ENCODE results near the gene ADAMTS17. TPM values are rescaled to one million over a fixed set of nuclear protein-coding genes. Genes with fewer than 3 reads are reported as not detected.

ADAMTS17 gene
- total RNA-seq, 1 experiment from 2014 or later, result 1.8 TPM

DNA sequence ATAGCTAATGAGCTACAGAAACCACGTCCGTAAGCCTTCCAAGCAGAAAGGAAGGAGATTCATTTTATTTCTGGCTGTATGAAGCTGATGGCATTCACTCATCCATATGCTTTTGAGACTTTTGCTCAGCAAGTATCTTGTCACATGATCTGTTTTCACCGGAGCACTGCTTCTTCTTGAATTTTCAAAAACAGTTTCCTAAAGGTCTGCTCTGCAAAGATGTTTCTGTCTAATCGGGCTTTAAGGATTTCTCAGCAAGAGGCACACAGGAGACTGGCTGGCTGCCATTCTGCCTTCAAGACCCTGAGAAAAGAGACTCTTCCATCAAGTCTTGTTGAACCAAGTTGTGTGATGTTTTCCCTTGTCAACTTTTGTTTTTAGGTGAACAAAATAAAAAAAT is 319.0 kb downstream of the ADAMTS17 start:
- ATAC-seq (no peak), DNase-seq (ENCODE audit: low spot score) (no peak)
- no peak overlapping the region for H3K27ac Mint-ChIP-seq
- no peaks in the 10 kb centered on the region for H3K27me3 Mint-ChIP-seq (ENCODE audit: low read depth)
- H3K36me3 Mint-ChIP-seq, result peaks cover 14% of the 10 kb centered on the region
- peaks cover 21% of the 10 kb centered on the region for H3K9me3 Mint-ChIP-seq
- H3K4me1 Mint-ChIP-seq, result peaks cover 15% of the 10 kb centered on the region
- CTCF ChIA-PET, result no interaction called here
- POLR2A ChIA-PET, result no interaction called here
- no peak for TF ChIP-seq MXD4 (CRISPR knock-in tag; IDR thresholded peaks at IDR 0.05; ENCODE audit: borderline replicate concordance)
- TF ChIP-seq, protein P1, sequence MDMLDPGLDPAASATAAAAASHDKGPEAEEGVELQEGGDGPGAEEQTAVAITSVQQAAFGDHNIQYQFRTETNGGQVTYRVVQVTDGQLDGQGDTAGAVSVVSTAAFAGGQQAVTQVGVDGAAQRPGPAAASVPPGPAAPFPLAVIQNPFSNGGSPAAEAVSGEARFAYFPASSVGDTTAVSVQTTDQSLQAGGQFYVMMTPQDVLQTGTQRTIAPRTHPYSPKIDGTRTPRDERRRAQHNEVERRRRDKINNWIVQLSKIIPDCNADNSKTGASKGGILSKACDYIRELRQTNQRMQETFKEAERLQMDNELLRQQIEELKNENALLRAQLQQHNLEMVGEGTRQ (CRISPR knock-in tag; IDR thresholded peaks at IDR 0.05), result no peak
- TF ChIP-seq TCF7 (CRISPR knock-in tag; IDR thresholded peaks at IDR 0.05; ENCODE audit: low read depth), result no peak
- TF ChIP-seq, protein P2, sequence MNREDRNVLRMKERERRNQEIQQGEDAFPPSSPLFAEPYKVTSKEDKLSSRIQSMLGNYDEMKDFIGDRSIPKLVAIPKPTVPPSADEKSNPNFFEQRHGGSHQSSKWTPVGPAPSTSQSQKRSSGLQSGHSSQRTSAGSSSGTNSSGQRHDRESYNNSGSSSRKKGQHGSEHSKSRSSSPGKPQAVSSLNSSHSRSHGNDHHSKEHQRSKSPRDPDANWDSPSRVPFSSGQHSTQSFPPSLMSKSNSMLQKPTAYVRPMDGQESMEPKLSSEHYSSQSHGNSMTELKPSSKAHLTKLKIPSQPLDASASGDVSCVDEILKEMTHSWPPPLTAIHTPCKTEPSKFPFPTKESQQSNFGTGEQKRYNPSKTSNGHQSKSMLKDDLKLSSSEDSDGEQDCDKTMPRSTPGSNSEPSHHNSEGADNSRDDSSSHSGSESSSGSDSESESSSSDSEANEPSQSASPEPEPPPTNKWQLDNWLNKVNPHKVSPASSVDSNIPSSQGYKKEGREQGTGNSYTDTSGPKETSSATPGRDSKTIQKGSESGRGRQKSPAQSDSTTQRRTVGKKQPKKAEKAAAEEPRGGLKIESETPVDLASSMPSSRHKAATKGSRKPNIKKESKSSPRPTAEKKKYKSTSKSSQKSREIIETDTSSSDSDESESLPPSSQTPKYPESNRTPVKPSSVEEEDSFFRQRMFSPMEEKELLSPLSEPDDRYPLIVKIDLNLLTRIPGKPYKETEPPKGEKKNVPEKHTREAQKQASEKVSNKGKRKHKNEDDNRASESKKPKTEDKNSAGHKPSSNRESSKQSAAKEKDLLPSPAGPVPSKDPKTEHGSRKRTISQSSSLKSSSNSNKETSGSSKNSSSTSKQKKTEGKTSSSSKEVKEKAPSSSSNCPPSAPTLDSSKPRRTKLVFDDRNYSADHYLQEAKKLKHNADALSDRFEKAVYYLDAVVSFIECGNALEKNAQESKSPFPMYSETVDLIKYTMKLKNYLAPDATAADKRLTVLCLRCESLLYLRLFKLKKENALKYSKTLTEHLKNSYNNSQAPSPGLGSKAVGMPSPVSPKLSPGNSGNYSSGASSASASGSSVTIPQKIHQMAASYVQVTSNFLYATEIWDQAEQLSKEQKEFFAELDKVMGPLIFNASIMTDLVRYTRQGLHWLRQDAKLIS (CRISPR knock-in tag; IDR thresholded peaks at IDR 0.05; ENCODE audit: borderline replicate concordance), result no peak
- TF ChIP-seq ELF4 (CRISPR knock-in tag; IDR thresholded peaks at IDR 0.05; ENCODE audit: low read depth), result no peak
- no peak for TF ChIP-seq ZNF317 (CRISPR knock-in tag; IDR thresholded peaks at IDR 0.05; ENCODE audit: borderline replicate concordance, low read depth)
- no peak for TF ChIP-seq ZNF396 (CRISPR knock-in tag; IDR thresholded peaks at IDR 0.05; ENCODE audit: borderline replicate concordance)
- no peak for TF ChIP-seq TP53 (CRISPR knock-in tag; IDR thresholded peaks at IDR 0.05)
- no peak for TF ChIP-seq OVOL2 (CRISPR knock-in tag; IDR thresholded peaks at IDR 0.05; ENCODE audit: borderline replicate concordance)
- TF ChIP-seq ZNF416 (CRISPR knock-in tag; IDR thresholded peaks at IDR 0.05), result no peak
- no peak for TF ChIP-seq GRHL2 (CRISPR knock-in tag; IDR thresholded peaks at IDR 0.05; ENCODE audit: insufficient replicate concordance, severe bottlenecking)
- TF ChIP-seq ZNF232 (CRISPR knock-in tag; IDR thresholded peaks at IDR 0.05), result no peak
- TF ChIP-seq, protein P3, sequence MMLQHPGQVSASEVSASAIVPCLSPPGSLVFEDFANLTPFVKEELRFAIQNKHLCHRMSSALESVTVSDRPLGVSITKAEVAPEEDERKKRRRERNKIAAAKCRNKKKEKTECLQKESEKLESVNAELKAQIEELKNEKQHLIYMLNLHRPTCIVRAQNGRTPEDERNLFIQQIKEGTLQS (CRISPR knock-in tag; conservative IDR thresholded peaks at IDR 0.05), result no peak
- TF ChIP-seq PRRX2 (CRISPR knock-in tag; IDR thresholded peaks at IDR 0.05), result no peak
- no peak for TF ChIP-seq NR2C2 (CRISPR knock-in tag; IDR thresholded peaks at IDR 0.05)
- no peak for TF ChIP-seq TEAD4 (CRISPR knock-in tag; IDR thresholded peaks at IDR 0.05)
- TF ChIP-seq, protein P4, sequence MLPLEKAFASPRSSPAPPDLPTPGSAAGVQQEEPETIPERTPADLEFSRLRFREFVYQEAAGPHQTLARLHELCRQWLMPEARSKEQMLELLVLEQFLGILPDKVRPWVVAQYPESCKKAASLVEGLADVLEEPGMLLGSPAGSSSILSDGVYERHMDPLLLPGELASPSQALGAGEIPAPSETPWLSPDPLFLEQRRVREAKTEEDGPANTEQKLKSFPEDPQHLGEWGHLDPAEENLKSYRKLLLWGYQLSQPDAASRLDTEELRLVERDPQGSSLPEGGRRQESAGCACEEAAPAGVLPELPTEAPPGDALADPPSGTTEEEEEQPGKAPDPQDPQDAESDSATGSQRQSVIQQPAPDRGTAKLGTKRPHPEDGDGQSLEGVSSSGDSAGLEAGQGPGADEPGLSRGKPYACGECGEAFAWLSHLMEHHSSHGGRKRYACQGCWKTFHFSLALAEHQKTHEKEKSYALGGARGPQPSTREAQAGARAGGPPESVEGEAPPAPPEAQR (CRISPR knock-in tag; IDR thresholded peaks at IDR 0.05), result no peak
- TF ChIP-seq ESRRA (CRISPR knock-in tag; IDR thresholded peaks at IDR 0.05; ENCODE audit: borderline replicate concordance), result no peak
- TF ChIP-seq, protein P5, sequence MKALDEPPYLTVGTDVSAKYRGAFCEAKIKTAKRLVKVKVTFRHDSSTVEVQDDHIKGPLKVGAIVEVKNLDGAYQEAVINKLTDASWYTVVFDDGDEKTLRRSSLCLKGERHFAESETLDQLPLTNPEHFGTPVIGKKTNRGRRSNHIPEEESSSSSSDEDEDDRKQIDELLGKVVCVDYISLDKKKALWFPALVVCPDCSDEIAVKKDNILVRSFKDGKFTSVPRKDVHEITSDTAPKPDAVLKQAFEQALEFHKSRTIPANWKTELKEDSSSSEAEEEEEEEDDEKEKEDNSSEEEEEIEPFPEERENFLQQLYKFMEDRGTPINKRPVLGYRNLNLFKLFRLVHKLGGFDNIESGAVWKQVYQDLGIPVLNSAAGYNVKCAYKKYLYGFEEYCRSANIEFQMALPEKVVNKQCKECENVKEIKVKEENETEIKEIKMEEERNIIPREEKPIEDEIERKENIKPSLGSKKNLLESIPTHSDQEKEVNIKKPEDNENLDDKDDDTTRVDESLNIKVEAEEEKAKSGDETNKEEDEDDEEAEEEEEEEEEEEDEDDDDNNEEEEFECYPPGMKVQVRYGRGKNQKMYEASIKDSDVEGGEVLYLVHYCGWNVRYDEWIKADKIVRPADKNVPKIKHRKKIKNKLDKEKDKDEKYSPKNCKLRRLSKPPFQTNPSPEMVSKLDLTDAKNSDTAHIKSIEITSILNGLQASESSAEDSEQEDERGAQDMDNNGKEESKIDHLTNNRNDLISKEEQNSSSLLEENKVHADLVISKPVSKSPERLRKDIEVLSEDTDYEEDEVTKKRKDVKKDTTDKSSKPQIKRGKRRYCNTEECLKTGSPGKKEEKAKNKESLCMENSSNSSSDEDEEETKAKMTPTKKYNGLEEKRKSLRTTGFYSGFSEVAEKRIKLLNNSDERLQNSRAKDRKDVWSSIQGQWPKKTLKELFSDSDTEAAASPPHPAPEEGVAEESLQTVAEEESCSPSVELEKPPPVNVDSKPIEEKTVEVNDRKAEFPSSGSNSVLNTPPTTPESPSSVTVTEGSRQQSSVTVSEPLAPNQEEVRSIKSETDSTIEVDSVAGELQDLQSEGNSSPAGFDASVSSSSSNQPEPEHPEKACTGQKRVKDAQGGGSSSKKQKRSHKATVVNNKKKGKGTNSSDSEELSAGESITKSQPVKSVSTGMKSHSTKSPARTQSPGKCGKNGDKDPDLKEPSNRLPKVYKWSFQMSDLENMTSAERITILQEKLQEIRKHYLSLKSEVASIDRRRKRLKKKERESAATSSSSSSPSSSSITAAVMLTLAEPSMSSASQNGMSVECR (CRISPR knock-in tag; IDR thresholded peaks at IDR 0.05; ENCODE audit: borderline replicate concordance), result no peak
- H3K4me3 Mint-ChIP-seq, result no peak overlapping the region
